GM18520 (cell line): Measurements from ENCODE around the gene KLHL1.

Source experiments
- ATAC-seq: cut with Tn5 transposase; IDR thresholded peaks from one replicate; pipeline ENCODE4 v1.9.1; 2021; ENCODE audit not compliant: unreplicated experiment

KLHL1 gene

DNA sequence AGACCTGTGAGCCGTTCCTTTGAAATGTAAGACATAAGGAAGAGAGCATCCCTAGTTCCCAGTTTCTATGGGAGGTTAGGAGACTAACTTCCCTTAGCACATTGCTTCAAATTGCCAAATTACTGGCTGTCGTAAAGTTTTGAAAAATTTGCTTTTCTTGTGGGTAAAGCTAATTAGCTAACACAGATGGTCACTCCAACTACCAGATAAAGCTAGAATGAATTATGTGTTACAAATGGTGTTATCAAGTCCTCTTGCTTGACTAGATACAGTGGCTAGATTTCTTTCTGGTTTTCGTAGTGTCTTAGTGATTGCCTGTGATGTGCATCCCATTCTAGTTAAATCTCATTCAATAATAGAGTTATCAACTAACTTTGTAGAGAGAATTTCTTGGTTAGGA, 417.3 kb downstream of the KLHL1 start:
- ATAC-seq = no peak

DNA sequence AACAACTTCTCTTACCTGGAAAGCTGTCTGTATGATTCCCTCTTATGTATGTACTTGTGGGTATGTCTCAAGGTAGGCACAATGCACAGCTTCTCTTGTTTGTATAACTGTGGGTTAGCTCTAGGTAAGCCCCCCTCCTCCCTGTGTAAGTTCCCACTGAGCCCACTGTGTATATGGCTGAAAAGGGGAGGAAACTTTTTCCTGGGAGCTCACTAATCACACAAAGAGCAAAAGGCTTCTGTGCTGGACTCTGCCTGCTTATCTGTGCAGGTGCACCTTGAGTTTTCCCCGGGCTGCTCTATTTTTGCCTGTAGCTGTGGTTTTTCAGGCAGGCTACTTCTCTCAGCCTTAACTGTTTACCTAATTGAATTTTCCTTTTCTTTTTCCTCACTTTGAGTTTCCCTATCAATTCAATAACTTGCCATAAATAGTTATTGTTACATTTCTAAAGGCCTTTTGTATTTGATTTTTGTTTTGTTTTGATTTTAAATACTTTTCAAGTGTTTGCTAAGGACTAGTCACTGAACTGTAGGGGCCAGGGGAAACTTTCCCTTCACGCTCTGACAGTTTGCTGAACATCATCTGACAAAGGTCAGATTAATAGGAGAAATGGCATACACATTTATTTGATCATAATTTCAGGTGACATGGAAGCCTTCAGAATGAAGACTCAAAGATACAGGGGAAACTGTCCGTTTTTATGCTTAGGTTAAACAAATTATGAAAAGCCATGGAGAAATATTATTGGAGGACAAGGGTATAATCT, 424.1 kb downstream of the KLHL1 start:
- no peak for ATAC-seq

DNA sequence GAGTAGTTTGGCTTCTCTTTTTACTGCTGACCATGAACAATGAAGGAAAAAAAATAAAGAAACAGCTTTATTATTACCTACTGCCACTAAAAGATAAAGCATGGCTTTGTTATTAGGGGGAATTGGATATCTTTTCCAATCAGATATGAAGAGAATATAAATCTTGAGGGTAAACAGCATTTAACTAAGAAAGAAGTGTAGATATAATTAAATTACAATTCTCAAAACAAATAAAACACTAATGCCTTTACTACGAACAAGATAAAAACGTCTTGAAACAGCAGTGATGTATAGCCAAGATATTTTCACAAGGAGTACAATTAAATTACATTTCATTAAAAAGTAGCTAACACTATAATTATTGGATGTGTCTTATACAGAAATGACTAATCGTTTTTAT, 426.5 kb downstream of the KLHL1 start:
- no peak for ATAC-seq

DNA sequence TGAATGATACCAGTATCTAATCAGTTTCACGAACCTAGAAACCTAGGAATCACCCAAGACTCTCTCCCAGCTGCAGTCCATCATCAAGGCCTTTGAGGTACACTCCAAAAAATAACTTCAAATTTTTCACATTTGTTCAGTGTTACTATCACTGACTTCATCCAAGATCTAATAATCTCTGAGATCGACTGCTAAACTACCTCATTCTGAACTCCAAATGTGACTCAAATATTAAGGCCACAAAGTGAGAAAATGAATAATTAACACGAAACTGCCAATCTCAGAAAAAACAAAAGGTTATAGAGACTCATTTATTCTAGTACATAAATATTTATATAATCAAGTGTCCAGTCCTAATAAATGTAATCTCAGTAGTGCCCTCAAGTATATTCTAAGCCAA, 430.9 kb downstream of the KLHL1 start:
- no peak for ATAC-seq

DNA sequence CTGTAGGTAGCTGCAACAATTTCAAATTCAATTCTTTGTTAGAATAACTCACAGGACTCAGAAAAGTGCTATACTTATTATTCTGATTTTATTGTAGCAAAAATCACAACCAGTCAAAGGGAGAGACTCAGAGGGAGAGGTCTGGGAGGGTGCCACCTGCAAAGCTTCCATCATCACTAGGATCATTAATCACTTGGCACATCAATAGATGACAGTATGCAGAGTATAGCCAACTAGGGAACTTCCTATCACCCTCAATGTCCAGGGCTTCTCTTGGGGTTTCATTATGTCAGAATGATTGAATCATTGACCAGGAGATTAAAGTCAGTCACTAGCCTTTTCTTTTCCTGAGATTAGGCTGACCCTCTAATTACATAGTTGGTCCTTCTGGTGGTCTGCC, 432.0 kb downstream of the KLHL1 start:
- ATAC-seq = no peak

DNA sequence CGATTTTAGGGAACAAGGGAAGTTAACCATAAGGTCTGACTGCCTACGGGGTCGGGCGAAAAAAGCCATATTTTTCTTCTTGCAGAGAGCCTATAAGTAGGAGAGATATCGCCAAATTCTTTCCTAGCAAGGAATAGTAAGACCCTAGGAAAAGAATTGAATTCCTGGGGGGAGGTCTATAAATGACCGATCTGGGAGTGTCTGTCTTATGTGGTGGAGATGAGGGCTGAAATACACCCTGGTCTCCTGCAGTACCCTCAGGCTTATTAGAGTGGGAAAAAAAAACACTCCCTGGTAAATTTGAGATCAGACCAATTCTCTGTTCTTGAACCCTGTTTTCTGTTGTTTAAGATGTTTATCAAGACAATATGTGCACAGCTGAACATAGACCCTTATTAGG, 448.1 kb downstream of the KLHL1 start:
- ATAC-seq = no peak

DNA sequence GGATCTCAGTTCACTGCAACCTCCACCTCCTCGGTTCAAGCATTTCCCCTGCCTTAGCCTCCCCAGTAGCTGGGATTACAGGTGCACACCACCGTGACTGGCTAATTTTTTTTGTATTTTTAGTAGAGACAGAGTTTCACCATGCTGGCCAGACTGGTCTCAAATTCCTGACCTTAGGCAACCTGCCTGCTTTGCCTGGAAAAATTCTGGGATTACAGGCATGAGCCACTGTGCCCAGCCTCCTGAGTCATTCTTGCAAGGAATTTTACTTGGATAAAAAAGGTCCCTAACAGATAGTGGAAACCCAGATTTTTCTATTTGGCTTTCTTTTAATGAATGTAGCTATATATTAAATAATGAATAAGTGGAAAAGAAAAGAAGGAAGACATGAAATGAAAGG, 450.6 kb downstream of the KLHL1 start:
- no peak for ATAC-seq

DNA sequence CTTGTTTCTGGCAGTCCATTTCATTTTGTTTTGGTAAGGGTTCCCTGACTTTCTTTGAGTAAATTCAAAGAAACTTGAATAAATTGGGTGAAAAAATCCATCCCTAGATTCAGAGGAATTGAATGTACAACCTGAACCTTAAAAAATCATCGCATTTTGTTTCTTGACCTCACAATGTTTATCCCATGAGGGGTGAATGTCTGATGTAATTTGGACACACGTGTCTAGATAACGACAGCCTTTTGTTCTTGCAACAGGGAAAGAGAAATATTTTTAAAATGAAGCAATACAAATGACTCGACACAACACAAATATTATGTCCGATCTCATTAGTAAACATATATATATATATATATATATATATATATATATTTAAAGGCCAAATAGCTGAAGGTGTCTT, 453.9 kb downstream of the KLHL1 start:
- ATAC-seq = no peak
